ENCODE results near the gene TGDS.

- no peak for TF ChIP-seq USF2 (IDR thresholded peaks at IDR 0.05; ENCODE audit: low read length)
- no peak for TF ChIP-seq POLR2AphosphoS5 (IDR thresholded peaks at IDR 0.05; ENCODE audit: low read depth, low read length)
Observed at GRCh38 chr13:94590744-94591143, 5.2 kb downstream of the TGDS start.

Measured in H1 (cell line).